AG04449 (cell line): ENCODE results near the gene TET2.

ENCODE experiments used
- CTCF ChIA-PET: fragments of 350-600 bp; formaldehyde crosslinking; extraction: SDS; loops from one replicate; lab custom pipeline; 2021; ENCODE audit warnings: antibody characterized with exemption; lab: Yijun Ruan, JAX
- POLR2A ChIA-PET: fragments of 400-600, 350-600 bp; formaldehyde crosslinking; extraction: SDS; loops from one replicate; lab custom pipeline; 2020; ENCODE audit warnings: antibody characterized with exemption, inconsistent platforms; lab: Yijun Ruan, JAX
- DNase-seq: peaks from one replicate; pipeline ENCODE4 v3.0.0-alpha.2; 2010; ENCODE audit warnings: low read depth, low spot score
- H3K4me3 ChIP-seq: 2 replicates; pipeline ENCODE4 v1.5.1; 2011; ENCODE audit warnings: low read depth, mild to moderate bottlenecking, control low read depth, low read length
- TF ChIP-seq, protein P1 (sequence below): IDR thresholded peaks from one replicate; pipeline ENCODE4 v1.5.1; 2011; ENCODE audit warnings: mild to moderate bottlenecking, moderate library complexity, low read length, control low read depth, inconsistent platforms; ENCODE audit not compliant: insufficient read depth; ENCODE audit errors: missing control alignments

The TET2 gene

DNA sequence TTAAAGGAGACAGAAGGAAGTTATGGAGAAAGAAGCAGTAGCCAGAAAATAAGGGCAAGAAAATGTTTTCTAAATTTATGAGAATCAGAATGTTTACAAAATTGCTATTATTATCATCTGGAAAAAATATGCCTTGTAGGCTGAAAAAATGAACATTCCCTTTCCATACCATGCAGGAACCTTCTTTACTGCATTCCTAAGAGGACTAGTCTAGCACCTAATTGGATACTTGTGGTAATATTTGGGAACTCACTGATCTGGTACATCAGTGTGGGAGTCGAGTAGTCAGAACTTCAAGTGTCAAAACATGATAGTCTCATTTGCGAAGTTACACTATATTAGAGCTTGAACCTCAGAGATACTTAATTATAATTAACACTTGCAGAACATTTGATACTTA, 51.9 kb downstream of the TET2 start:
- TF ChIP-seq, protein P1, sequence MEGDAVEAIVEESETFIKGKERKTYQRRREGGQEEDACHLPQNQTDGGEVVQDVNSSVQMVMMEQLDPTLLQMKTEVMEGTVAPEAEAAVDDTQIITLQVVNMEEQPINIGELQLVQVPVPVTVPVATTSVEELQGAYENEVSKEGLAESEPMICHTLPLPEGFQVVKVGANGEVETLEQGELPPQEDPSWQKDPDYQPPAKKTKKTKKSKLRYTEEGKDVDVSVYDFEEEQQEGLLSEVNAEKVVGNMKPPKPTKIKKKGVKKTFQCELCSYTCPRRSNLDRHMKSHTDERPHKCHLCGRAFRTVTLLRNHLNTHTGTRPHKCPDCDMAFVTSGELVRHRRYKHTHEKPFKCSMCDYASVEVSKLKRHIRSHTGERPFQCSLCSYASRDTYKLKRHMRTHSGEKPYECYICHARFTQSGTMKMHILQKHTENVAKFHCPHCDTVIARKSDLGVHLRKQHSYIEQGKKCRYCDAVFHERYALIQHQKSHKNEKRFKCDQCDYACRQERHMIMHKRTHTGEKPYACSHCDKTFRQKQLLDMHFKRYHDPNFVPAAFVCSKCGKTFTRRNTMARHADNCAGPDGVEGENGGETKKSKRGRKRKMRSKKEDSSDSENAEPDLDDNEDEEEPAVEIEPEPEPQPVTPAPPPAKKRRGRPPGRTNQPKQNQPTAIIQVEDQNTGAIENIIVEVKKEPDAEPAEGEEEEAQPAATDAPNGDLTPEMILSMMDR: no peak
- no peak for DNase-seq
- ChIA-PET CTCF (interaction anchor here (0.6 to 1.7 kb wide), 3 partner anchors 17 to 730 kb away, joined by 3 to 4 read pairs (median 3); no protein-coding TSS in a partner anchor), POLR2A (no interaction called here)
- H3K4me3 ChIP-seq: no peak overlapping the region

DNA sequence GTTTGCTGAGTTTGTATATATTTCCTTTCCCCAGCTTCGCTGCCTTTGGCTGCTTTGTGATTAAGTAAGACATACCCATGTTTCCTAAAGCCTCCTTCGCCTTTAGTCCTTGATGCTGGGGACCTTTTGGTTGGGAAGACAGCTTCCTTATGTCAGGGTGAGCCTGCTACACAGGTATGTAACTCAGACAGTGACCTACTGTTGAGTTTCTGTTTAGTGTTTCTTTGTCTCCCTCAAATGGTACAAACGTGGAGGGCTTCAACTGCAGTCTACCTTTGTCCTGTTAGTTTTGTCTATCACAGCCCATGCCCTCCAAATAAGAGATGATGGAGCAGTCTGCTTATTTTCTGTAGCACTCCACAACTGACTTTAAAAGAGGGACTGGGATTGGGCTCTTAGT, 59.5 kb downstream of the TET2 start:
- POLR2A ChIA-PET: no interaction called here
- TF ChIP-seq, protein P1: no peak
- H3K4me3 ChIP-seq: no peak overlapping the region
- DNase-seq: no peak
- CTCF ChIA-PET: interaction anchor here (1.0 kb wide), 1 partner anchor 10 kb away, joined by 3 read pairs; no protein-coding TSS in a partner anchor

DNA sequence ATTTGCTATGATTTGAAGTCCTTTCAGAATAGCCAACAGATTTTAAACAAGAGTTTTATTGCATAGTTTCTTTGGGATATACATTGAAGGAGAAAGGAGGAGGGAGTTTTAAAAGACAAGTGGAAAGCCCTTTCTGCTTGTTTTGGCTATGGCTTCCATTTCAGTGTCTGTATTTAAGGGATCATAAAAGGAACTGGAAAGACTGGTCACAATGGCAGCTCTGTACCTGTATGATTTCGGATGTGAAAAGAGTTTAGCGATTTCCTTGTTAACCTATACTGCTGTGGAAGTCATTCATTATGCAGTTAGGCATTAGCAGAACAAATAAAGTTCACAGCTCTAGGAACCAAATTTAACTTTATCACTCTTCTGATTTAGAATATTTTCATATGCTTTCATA, 60.7 kb downstream of the TET2 start:
- DNase-seq: no peak
- no peak overlapping the region for H3K4me3 ChIP-seq
- POLR2A ChIA-PET: no interaction called here
- TF ChIP-seq, protein P1: no peak
- CTCF ChIA-PET: interaction anchor here (1.0 kb wide), 1 partner anchor 11 kb away, joined by 3 read pairs; no protein-coding TSS in a partner anchor

DNA sequence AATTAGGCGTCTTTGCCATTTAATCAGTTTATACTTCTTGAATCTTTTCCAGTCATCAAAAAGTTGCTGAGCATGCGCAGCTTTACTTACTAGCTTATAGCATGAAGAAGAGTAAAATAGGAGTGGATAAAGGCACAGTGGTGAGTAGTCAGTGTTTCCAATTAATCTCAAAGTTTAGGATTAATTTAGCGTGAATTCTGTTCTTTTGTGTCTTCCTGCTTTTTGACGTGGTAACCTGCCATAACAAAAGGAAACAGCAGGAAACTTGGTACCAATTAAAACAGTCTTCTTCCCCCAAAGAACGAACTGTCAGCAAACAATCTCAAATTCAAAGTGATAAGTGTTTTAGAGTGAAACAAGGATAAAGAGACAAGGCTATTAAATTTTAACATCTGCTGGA, 61.9 kb downstream of the TET2 start:
- H3K4me3 ChIP-seq: no peak overlapping the region
- no peak for DNase-seq
- CTCF ChIA-PET: no interaction called here
- POLR2A ChIA-PET: no interaction called here
- TF ChIP-seq, protein P1: no peak

DNA sequence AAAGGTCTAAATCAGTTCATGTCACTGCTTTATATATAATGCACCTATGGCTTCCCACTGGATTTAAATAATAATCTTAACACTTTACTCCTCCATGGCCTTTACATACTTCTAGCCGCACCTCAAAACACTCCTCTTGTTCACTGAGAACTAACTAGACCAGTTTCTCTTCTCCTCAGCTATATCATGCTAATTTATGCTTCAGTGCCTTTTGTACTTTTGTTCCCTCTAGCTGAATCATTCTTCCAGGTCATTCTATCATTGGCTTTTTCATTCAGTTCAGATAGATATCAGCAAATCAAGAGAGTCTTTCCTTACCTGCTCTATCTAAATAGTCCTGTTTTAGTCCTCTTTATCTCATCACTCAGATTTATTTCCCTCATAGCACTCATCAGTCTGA, 64.2 kb downstream of the TET2 start:
- TF ChIP-seq, protein P1: no peak
- ChIA-PET POLR2A (no interaction called here), CTCF (no interaction called here)
- no peak for DNase-seq
- no peak overlapping the region for H3K4me3 ChIP-seq

DNA sequence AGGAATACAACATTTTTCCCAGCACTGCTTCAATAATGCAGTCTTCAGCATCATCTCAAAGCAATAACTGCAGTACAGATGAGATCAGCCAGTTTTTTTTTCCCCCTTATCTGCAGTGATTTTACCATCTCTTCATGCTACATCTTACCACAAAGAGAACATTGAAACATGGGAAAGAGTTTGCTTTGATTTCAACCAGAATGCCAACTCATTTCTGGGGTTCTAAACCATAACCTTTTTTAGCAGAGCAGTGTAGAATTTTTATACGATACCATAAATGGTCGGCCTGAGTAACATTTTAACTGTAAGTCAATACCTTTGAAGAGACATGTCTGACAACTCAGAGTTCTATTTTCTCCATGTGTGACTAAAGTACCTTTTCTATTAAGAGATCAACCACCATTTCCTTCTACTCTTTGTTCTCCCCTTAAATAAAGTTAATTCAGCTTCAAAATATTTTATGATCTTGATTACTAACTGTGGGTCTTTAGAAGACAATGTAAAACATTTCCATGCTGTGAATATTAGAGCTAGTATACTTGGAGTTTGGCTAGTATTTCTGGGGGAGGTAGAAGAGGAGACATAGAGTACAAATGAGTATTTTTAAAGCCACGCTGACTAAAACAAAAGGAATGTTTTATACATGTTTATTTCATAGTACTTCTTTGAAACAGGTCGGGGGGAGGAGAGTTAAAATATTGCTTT, 69.1 kb downstream of the TET2 start:
- CTCF ChIA-PET: interaction anchor here (0.7 kb wide), 1 partner anchor 18 kb away, joined by 3 read pairs; no protein-coding TSS in a partner anchor
- POLR2A ChIA-PET: interaction anchor here (0.7 kb wide), 1 partner anchor 180 kb away, joined by 3 read pairs; no protein-coding TSS in a partner anchor

More for the DNA sequence above, 69.1 kb downstream of the TET2 start:
- no peak overlapping the region for H3K4me3 ChIP-seq
- TF ChIP-seq, protein P1: no peak
- DNase-seq: no peak
